Thyroid gland (tissue), 4 donors: ENCODE results near the gene TPCN2.

Experiments used
- POLR2A ChIP-seq, 2 donors: fragments of 450-650 bp; IDR thresholded peaks; one replicate each; pipeline ENCODE4 v1.6.1; 2017; ENCODE audit warnings: antibody characterized with exemption in 2 of 2, mild to moderate bottlenecking in 2 of 2, moderate library complexity in 1 of 2
- TF ChIP-seq, protein P1 (sequence below), 6 experiments: fragments of 200-600 bp in 3 of 6; fragments of 450-650 bp in 3 of 6; sonication (generic) in 3 of 6; IDR thresholded peaks; one replicate each; pipeline ENCODE4 v1.5.1; 2016 to 2019; ENCODE audit warnings: antibody characterized with exemption in 6 of 6, mild to moderate bottlenecking in 2 of 6, inconsistent platforms in 1 of 6, moderate library complexity in 1 of 6

GRCh38 chr11:69007975-69008381 is 40.8 kb upstream of the TPCN2 start:
- TF ChIP-seq, protein P1, sequence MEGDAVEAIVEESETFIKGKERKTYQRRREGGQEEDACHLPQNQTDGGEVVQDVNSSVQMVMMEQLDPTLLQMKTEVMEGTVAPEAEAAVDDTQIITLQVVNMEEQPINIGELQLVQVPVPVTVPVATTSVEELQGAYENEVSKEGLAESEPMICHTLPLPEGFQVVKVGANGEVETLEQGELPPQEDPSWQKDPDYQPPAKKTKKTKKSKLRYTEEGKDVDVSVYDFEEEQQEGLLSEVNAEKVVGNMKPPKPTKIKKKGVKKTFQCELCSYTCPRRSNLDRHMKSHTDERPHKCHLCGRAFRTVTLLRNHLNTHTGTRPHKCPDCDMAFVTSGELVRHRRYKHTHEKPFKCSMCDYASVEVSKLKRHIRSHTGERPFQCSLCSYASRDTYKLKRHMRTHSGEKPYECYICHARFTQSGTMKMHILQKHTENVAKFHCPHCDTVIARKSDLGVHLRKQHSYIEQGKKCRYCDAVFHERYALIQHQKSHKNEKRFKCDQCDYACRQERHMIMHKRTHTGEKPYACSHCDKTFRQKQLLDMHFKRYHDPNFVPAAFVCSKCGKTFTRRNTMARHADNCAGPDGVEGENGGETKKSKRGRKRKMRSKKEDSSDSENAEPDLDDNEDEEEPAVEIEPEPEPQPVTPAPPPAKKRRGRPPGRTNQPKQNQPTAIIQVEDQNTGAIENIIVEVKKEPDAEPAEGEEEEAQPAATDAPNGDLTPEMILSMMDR (IDR thresholded peaks at IDR 0.05), result no peak
- TF ChIP-seq POLR2A (IDR thresholded peaks at IDR 0.05), result no peak
